ENCODE measurements around the gene FGF12. TPM values are rescaled to one million over a fixed set of nuclear protein-coding genes. Genes with fewer than 3 reads are reported as not detected.

Gene FGF12
- total RNA-seq, 1 experiment from 2014 or later = 0.07 TPM

GRCh38 chr3:192171213-192171612, 556.1 kb downstream of the FGF12 start:
- POLR2A ChIA-PET = no interaction called here
- Histone ChIP-seq H2AFZ (ENCODE audit: low read depth, low read length, poor library complexity, severe bottlenecking) (no peak overlapping the region), H4K20me1 (ENCODE audit: insufficient read depth) (no peaks in the 10 kb centered on the region), H3K27ac (ENCODE audit: low read depth, low read length) (no peak overlapping the region), H3K4me3 (replicated peaks in 1 of 2; ENCODE audit: low read depth in 1 of 2, low read length in 2 of 2) (no peak overlapping the region), H3K4me1 (ENCODE audit: control insufficient read depth in 1 of 2, insufficient read depth in 2 of 2, low read length in 2 of 2) (no peaks in the 10 kb centered on the region), H3K79me2 (ENCODE audit: insufficient read depth, low read length) (no peaks in the 10 kb centered on the region), H3K36me3 (ENCODE audit: control insufficient read depth in 1 of 2, insufficient read depth in 2 of 2, low read length in 2 of 2) (no peaks in the 10 kb centered on the region), H3K27me3 (ENCODE audit: insufficient read depth, low read length) (no peaks in the 10 kb centered on the region), H3K4me2 (ENCODE audit: low read length) (no peak overlapping the region), H3K9me2 (ENCODE audit: insufficient read depth) (no peaks in the 10 kb centered on the region), H3K9me3 (ENCODE audit: control insufficient read depth in 1 of 2, insufficient read depth in 1 of 2, low read depth in 1 of 2, low read length in 2 of 2) (no peaks in the 10 kb centered on the region), H3K9ac (ENCODE audit: low read length) (no peak overlapping the region)
- no TSS peak for BruUV-seq (replicated peaks)
- RAD21 ChIA-PET (ENCODE audit: low non-redundant PET in 1 of 2, low total read pairs in 2 of 2, uncharacterized antibody in 2 of 2, unreplicated experiment in 2 of 2) = no interaction called here
- TF ChIP-seq EZH2phosphoT487 (IDR thresholded peaks at IDR 0.05; ENCODE audit: borderline replicate concordance) = no peak
- TF ChIP-seq POLR2AphosphoS5 (IDR thresholded peaks at IDR 0.05; ENCODE audit: low read depth, low read length) = no peak
- no peak for TF ChIP-seq MAX (IDR thresholded peaks at IDR 0.05)
- TF ChIP-seq FOSL1 (IDR thresholded peaks at IDR 0.05; ENCODE audit: low read depth) = no peak
- TF ChIP-seq SRF (IDR thresholded peaks at IDR 0.05; ENCODE audit: low read depth) = no peak
- TF ChIP-seq CBX3 (IDR thresholded peaks at IDR 0.05; ENCODE audit: low read depth) = no peak
- no peak for TF ChIP-seq CEBPB (IDR thresholded peaks at IDR 0.05; ENCODE audit: low read depth)
- no peak for TF ChIP-seq SIN3A (IDR thresholded peaks at IDR 0.05; ENCODE audit: low read depth)
- no peak for TF ChIP-seq SP1 (IDR thresholded peaks at IDR 0.05; ENCODE audit: low read depth)
- TF ChIP-seq ZFX (IDR thresholded peaks at IDR 0.05) = no peak
- no peak for TF ChIP-seq EZH2 (IDR thresholded peaks at IDR 0.05)
- TF ChIP-seq TCF7L2 (IDR thresholded peaks at IDR 0.05; ENCODE audit: borderline replicate concordance, extremely low read depth, insufficient read depth, insufficient read length) = no peak
- intact Hi-C loops (cut with micrococcal nuclease) = no loop called here
- ATAC-seq (no peak), DNase-seq (ENCODE audit: low read depth, low spot score) (no peak)
- CTCF ChIA-PET = no interaction called here

GRCh38 chr3:192170659-192171058, 556.7 kb downstream of the FGF12 start:
- H3K36me3 ChIP-seq (ENCODE audit: control insufficient read depth in 1 of 2, insufficient read depth in 2 of 2, low read length in 2 of 2) = no peaks in the 10 kb centered on the region
- H2AFZ ChIP-seq (ENCODE audit: low read depth, low read length, poor library complexity, severe bottlenecking) = no peak overlapping the region
- intact Hi-C loops (cut with micrococcal nuclease) = no loop called here
- CTCF ChIA-PET = no interaction called here
- H4K20me1 ChIP-seq (ENCODE audit: insufficient read depth) = no peaks in the 10 kb centered on the region
- TF ChIP-seq CBX3 (IDR thresholded peaks at IDR 0.05; ENCODE audit: low read depth) (no peak), RAD21 (IDR thresholded peaks at IDR 0.05; ENCODE audit: low read depth) (no peak), CEBPB (IDR thresholded peaks at IDR 0.05; ENCODE audit: low read depth) (no peak), SRF (IDR thresholded peaks at IDR 0.05; ENCODE audit: low read depth) (no peak), ZBTB33 (IDR thresholded peaks at IDR 0.05; ENCODE audit: extremely low read depth, insufficient replicate concordance, low read length) (no peak), POLR2AphosphoS5 (IDR thresholded peaks at IDR 0.05; ENCODE audit: low read depth, low read length) (no peak), MAX (IDR thresholded peaks at IDR 0.05) (no peak), TCF7L2 (IDR thresholded peaks at IDR 0.05; ENCODE audit: borderline replicate concordance, extremely low read depth, insufficient read depth, insufficient read length) (no peak)
- H3K4me3 ChIP-seq (replicated peaks in 1 of 2; ENCODE audit: low read depth in 1 of 2, low read length in 2 of 2) = no peak overlapping the region
- ATAC-seq = no peak
- RAD21 ChIA-PET (ENCODE audit: low non-redundant PET in 1 of 2, low total read pairs in 2 of 2, uncharacterized antibody in 2 of 2, unreplicated experiment in 2 of 2) = no interaction called here
- H3K9me2 ChIP-seq (ENCODE audit: insufficient read depth) = no peaks in the 10 kb centered on the region
- no peak overlapping the region for H3K4me2 ChIP-seq (ENCODE audit: low read length)
- POLR2A ChIA-PET = no interaction called here
- no peaks in the 10 kb centered on the region for H3K4me1 ChIP-seq (ENCODE audit: control insufficient read depth in 1 of 2, insufficient read depth in 2 of 2, low read length in 2 of 2)
- no peaks in the 10 kb centered on the region for H3K79me2 ChIP-seq (ENCODE audit: insufficient read depth, low read length)
- no peaks in the 10 kb centered on the region for H3K27me3 ChIP-seq (ENCODE audit: insufficient read depth, low read length)
- BruUV-seq (replicated peaks) = no TSS peak
- H3K9me3 ChIP-seq (ENCODE audit: control insufficient read depth in 1 of 2, insufficient read depth in 1 of 2, low read depth in 1 of 2, low read length in 2 of 2) = no peaks in the 10 kb centered on the region
- H3K9ac ChIP-seq (ENCODE audit: low read length) = no peak overlapping the region
- DNase-seq (ENCODE audit: low read depth, low spot score) = no peak
- H3K27ac ChIP-seq (ENCODE audit: low read depth, low read length) = no peak overlapping the region
